Transverse colon (tissue), 3 donors: ENCODE data around the gene IFI27.

Experiments
- EP300 ChIP-seq: sonication (generic); formaldehyde crosslinking; IDR thresholded peaks from one replicate; pipeline ENCODE4 v1.6.1; 2017; ENCODE audit warnings: antibody characterized with exemption, low read depth
- POLR2A ChIP-seq: fragments of 450-650 bp; IDR thresholded peaks from one replicate; pipeline ENCODE4 v1.6.1; 2016; ENCODE audit warnings: antibody characterized with exemption, mild to moderate bottlenecking, moderate library complexity
- TF ChIP-seq, protein P1 (sequence below), 5 experiments: fragments of 200-600 bp in 3 of 5; fragments of 450-650 bp in 2 of 5; sonication (generic) in 3 of 5; IDR thresholded peaks; 1 replicate in 2 of 5; 2 replicates in 3 of 5; pipeline ENCODE4 v1.5.1; 2016 to 2017; ENCODE audit warnings: antibody characterized with exemption in 5 of 5, inconsistent platforms in 3 of 5, mild to moderate bottlenecking in 2 of 5, moderate library complexity in 1 of 5

DNA sequence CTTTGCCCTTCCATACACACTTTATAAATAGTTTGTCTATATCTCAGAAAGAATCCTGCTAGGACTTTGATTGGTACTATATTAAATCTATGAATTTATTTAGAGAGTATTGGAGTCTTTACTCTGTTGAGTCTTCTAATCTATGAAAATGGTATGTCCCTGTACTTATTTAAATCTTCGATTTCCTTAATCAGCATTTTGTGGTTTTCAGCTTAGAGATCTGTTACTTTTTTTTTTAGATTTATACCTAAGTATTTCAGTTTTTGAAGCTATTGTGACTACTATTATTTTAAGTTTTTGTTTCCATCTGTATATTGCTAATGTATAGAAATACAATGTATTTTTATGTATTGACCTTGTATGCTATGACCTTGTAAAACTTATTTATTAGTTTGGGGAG lies 32.3 kb downstream of the IFI27 start:
- TF ChIP-seq, protein P1, sequence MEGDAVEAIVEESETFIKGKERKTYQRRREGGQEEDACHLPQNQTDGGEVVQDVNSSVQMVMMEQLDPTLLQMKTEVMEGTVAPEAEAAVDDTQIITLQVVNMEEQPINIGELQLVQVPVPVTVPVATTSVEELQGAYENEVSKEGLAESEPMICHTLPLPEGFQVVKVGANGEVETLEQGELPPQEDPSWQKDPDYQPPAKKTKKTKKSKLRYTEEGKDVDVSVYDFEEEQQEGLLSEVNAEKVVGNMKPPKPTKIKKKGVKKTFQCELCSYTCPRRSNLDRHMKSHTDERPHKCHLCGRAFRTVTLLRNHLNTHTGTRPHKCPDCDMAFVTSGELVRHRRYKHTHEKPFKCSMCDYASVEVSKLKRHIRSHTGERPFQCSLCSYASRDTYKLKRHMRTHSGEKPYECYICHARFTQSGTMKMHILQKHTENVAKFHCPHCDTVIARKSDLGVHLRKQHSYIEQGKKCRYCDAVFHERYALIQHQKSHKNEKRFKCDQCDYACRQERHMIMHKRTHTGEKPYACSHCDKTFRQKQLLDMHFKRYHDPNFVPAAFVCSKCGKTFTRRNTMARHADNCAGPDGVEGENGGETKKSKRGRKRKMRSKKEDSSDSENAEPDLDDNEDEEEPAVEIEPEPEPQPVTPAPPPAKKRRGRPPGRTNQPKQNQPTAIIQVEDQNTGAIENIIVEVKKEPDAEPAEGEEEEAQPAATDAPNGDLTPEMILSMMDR (IDR thresholded peaks at IDR 0.05) = no peak
- TF ChIP-seq POLR2A (no peak), EP300 (no peak)
